HEK293 (cell line): ENCODE results near the gene LIN37.

Experiments
- ZNF350 ChIP-seq: fragments of 450-650 bp; formaldehyde crosslinking; IDR thresholded peaks from 2 replicates; pipeline ENCODE4 v1.5.0; 2017; ENCODE audit warnings: missing biosample characterization, mild to moderate bottlenecking, missing genetic modification characterization
- ZNF747 ChIP-seq: fragments of 450-650 bp; formaldehyde crosslinking; IDR thresholded peaks from 2 replicates; pipeline ENCODE4 v1.5.1; 2016; ENCODE audit warnings: missing biosample characterization, missing genetic modification characterization

DNA sequence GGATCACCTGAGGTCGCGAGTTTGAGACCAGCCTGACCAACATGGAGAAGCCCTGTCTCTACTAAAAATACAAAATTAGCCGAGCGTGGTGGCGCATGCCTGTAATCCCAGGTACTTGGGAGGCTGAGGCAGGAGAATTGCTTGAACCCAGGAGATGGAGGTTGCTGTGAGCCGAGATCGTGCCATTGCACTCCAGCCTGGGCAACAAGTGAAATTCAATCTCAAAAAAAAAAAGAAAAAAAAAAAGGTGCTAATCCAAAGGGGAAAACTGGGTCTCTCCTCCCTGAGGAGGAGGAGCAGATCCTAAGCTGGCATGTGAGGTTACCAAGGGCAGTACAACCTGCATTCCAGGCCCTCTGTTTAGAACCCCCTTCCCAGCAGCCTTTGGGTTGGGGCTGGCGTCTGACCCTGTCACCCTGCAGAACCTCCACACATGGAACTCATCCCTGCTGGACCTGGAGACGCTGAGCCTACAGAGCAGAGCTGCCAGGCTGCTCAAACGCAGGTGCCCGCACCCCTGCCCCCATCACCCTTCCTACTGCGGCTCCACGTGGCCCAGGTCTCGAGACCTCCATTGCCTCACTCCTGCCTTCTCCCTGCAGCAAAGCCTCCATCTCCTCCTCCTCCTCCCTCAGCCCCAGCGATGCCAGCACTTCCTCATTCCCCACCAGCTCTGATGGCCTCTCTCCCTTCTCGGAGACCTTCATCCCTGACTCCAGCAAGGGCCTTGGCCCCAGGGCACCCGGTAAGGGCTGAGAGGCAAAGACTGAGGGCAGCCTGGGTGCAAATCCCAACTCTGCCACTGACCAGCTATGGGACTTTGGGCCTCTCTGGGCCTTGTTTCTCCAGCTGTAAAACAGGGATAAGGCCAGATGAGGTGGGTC is 16.3 kb downstream of the LIN37 start:
- TF ChIP-seq ZNF747 (no peak), ZNF350 (tag by site-specific recombination) (no peak)
